HG03060 (cell line): ENCODE measurements around the gene RETREG1.
"Not testable (repeated sequence)": the region's sequence is repeated elsewhere in the genome, so short reads cannot be mapped to it uniquely, and the experiment has no call there.

Experiments
- ATAC-seq: cut with Tn5 transposase; IDR thresholded peaks from one replicate; pipeline ENCODE4 v1.9.1; 2021; ENCODE audit warnings: low read depth, moderate number of reproducible peaks; ENCODE audit not compliant: unreplicated experiment

The RETREG1 gene

DNA sequence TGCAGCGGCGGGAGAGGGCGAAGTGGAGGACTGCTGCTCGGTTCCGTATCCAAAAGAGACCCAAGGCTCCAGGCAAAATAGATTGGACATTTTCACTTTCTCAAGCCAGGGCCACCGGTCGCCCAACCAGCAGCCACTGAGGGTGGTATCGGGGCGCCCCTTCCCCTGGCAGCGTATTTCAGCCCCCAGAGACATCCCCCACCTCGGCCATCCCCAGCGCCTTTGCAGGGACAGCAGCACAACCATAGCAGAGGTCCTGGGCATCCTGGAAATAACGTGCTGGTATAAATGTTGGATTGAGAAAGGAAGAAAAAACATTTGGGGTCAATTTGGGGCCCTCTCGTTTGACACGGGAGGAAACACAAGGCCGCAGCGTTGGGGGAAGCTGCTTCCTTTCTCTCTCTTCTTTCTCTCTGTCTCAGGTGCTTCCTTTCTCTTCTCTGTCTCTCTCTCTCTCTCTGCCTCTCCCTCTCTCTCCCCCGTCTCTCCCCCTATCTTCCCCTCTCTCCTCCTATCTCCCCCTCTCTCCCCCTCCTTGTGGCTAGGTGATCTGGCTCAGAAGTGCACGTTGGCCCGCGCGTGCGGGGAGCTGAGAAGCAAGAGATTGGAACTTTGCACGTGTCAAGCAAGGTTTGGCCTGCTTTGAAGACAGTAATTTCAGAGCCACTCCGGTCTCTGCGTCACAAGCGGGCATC lies 624 bp upstream of the RETREG1 start:
- no peak for ATAC-seq

GRCh38 chr5:16615741-16616535 lies 859 bp downstream of the RETREG1 start:
- ATAC-seq, result no peak

DNA sequence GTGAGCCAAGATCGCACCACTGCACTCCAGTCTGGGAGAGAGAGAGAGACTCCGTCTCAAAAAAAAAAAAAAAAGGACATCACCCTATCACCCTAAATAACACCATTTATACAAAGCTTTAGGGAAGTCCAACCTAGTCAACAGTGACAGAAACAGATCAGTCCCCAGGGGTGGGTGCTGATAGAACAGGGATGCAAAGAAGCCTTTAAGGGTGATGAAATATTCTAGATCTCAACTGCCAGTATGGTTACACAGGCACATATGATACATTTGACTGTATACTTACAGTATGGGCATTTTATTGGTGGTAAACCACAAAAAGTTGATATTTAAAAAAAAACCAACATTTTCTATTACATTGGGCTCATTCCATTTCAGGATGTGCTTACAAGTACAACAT lies 4.8 kb downstream of the RETREG1 start:
- no peak for ATAC-seq

DNA sequence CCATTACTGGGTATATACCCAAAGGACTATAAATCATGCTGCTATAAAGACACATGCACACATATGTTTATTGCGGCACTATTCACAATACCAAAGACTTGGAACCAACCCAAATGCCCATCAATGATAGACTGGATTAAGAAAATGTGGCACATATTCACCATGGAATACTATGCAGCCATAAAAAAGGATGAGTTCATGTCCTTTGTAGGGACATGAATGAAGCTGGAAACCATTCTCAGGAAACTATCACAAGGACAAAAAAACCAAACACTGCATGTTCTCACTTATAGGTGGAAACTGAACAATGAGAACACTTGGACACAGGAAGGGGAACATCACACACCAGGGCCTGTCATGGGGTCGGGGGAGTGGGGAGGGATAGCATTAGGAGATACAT lies 5.9 kb downstream of the RETREG1 start:
- ATAC-seq, result not testable (repeated sequence)

DNA sequence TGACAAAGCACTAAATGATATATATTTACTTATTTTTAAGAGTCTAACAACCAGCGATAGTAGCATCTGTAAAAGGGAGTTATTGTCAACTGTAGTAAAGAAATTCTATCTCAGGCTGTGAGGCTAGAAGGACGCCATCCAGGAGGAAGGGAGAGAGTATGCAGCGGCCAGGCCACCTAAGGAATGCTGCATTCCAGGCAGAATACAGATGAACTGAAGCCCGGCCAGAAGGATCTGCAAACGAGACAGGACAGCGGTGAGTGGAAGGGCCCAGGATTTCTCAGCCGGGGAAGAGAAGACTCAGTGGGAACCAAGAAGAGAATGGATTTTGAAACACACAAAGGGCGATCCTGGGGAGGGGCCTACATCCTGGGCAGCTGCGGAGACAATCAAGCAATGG lies 7.4 kb downstream of the RETREG1 start:
- no peak for ATAC-seq

DNA sequence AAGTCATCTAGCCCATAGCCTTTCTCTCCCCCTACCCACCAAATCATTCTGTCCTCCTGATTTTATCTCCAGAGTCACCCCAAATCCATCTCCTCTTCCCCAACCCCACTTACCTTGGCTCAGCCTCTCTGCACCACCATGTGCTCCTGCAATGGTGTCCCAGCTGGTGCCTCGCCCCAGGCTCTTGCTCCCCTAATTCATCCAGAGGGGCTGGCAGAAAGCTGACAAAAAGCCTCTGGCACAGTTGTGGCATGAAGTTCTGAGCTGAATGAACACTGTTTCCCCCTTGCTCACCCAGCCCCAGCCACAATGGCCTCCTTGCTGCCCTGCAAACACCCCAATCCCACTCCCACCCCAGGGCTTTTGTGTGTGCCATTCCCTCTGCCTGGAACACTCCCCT lies 10.2 kb downstream of the RETREG1 start:
- no peak for ATAC-seq

GRCh38 chr5:16603701-16604100 lies 13.1 kb downstream of the RETREG1 start:
- no peak for ATAC-seq

DNA sequence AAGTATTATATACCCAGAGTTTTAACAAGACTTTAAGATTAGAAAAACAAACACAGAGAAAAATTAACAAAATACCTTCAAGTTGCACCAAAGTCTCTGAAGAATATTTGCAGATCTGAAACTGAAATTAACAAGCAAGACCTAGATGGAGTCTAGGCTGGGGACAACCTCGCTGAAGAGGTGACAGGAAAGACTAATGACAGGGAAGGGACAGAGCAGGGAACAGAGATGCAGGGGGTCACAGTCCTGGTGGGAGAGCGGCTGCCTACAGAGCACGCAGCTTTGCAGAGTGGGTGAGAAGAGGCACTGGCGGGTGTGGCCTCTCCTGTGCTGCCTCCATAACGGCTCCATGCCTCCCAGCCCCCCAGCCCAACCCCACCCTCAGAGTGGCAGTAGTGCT lies 13.5 kb downstream of the RETREG1 start:
- no peak for ATAC-seq

DNA sequence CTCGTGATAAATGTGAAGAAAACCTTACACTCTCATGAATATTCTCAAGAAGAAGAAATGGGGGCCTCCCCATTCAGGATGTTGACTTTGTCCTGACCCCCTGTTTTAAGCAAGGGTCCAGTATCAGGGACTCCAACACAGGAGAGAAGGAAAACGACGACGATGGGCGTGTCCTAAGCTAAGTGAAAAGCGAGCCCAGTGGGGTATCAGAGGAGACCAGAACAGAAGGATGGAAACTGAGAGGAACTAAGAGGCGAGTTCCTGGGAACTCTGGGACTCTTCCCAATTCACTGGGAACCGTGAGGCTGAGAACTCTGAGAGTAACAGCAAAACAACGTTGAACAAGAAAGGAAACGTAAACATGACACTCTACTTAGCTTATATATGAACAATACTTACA lies 14.6 kb downstream of the RETREG1 start:
- ATAC-seq, result no peak

- ATAC-seq, result no peak
Observed at GRCh38 chr5:16600946-16601345, 15.9 kb downstream of the RETREG1 start.

DNA sequence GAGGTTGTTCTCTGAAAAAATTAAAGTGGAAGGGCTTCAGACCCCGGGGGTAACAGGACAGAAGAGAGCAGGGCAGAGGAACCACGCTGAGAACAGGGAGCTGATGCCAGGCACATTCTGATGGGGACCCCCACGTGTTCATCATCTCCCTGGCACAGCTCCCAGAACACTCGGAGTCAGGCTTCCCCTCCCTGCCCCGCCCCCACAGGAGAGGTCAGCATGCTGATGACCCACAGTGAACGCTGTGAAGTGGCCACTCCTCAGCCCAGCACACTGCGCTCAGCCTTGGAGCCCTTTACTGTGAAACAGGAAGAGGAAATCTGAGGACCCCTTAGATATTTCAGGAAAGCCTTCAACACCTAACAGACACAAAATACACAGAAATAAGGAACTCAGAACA lies 16.4 kb downstream of the RETREG1 start:
- no peak for ATAC-seq

GRCh38 chr5:16597946-16598694 lies 18.7 kb downstream of the RETREG1 start:
- no peak for ATAC-seq

- no peak for ATAC-seq
Observed at GRCh38 chr5:16596581-16596940, 20.2 kb downstream of the RETREG1 start.

DNA sequence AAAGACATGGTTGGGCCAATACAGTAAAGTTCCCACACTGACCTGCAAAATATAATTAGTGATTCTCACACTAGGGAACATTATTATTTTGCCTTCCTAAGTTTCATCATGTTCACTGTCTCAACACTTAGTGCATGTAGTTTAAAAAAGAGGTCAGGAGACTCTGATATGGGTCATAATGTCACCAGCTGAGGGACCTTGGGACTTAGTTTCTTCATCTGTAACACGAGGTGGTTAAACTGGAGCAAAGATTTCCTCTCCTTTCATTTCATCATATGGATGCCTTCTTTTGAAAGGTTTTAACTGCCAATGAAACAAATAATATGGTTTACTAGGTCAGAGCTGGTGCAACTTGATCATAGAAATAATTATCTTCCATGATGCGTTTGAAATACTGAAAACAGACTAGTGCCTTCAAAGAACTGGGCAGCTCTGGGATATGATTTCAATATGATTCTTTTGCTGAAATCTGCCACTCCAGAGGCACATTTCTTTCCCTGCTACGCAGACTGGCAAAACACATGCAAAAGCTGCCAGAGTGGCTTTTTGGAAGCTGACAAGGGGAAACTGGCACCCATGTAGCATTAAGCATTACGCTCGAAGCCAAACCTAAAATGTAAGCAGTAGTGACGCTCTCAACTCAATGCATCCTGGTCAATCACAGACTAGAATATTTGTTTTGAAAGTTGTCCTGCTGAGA lies 20.8 kb downstream of the RETREG1 start:
- ATAC-seq, result no peak

GRCh38 chr5:16593628-16594027 lies 23.2 kb downstream of the RETREG1 start:
- no peak for ATAC-seq

DNA sequence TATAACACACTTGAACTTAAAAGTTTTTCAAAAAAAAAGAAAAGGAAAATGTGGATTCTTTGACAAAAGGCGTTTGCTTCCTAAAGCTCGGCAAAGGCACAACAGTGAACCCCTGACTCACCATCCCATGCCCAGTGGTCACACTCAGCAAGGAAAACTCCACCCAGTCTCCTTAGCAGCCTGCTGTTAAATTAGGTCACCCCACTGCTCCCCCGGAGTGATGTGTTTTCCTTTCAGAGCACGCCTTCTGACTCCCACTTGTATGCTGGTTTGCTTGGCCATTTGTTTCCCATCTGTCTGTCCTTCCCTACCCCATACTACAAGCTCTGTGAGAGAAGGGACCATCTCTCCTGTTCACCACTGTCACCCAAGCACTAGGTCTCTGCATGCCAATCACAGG lies 23.8 kb downstream of the RETREG1 start:
- ATAC-seq, result no peak

- no peak for ATAC-seq
Observed at GRCh38 chr5:16592255-16592654, 24.5 kb downstream of the RETREG1 start.

- no peak for ATAC-seq
Observed at GRCh38 chr5:16590685-16591084, 26.1 kb downstream of the RETREG1 start.

GRCh38 chr5:16589658-16590057 lies 27.1 kb downstream of the RETREG1 start:
- no peak for ATAC-seq

GRCh38 chr5:16588434-16589214 lies 28.2 kb downstream of the RETREG1 start:
- no peak for ATAC-seq
